SK-N-SH (cell line): ENCODE measurements around the gene CYP2C18. TPM values are rescaled to one million over a fixed set of nuclear protein-coding genes. Genes with fewer than 3 reads are reported as not detected.

Experiments used
- CTCF ChIA-PET: fragments of 300-600, 350-600 bp; formaldehyde crosslinking; extraction: SDS; loops from one replicate; lab custom pipeline; 2021; lab: Yijun Ruan, JAX
- POLR2A ChIA-PET: fragments of 350-600 bp; sonication (Branson Sonifier 250); formaldehyde crosslinking; extraction: SDS; loops from one replicate; lab custom pipeline; 2020; ENCODE audit warnings: antibody characterized with exemption, inconsistent platforms; lab: Yijun Ruan, JAX
- DNase-seq: peaks from one replicate; pipeline ENCODE4 v3.0.0; 2012
- H2AFZ ChIP-seq: fragments of 200-600 bp; sonication (generic); 2 replicates; pipeline ENCODE4 v1.8.1; 2016; ENCODE audit warnings: antibody characterized with exemption, mild to moderate bottlenecking, low read depth
- H3F3A ChIP-seq: fragments of 200-600 bp; sonication (generic); replicated peaks from 2 replicates; pipeline ENCODE3; 2016; ENCODE audit warnings: antibody characterized with exemption, mild to moderate bottlenecking; ENCODE audit not compliant: insufficient read depth
- H3K27ac ChIP-seq, 2 experiments: fragments of 200-500 bp in 1 of 2; fragments of 200-600 bp in 1 of 2; sonication (Bioruptor generic) in 1 of 2; sonication (generic), shearing (Covaris generic) in 1 of 2; 2 replicates each; pipeline versions ENCODE4 v1.5.1 to v1.6.1; 2014 to 2016; ENCODE audit warnings: low read depth in 2 of 2, inconsistent platforms in 1 of 2, low read length in 1 of 2, mild to moderate bottlenecking in 1 of 2, mixed read lengths in 1 of 2
- H3K27me3 ChIP-seq: fragments of 200-600 bp; sonication (generic), shearing (Covaris generic); 2 replicates; pipeline ENCODE4 v1.6.1; 2016; ENCODE audit warnings: mixed run types; ENCODE audit not compliant: insufficient read depth
- H3K36me3 ChIP-seq, 2 experiments: fragments of 200-500 bp in 1 of 2; fragments of 200-600 bp in 1 of 2; sonication (Bioruptor generic) in 1 of 2; sonication (generic) in 1 of 2; replicated peaks in 1 of 2; 2 replicates each; pipeline versions ENCODE3 to v1.5.1; 2014 to 2016; ENCODE audit warnings: low read length in 1 of 2, mild to moderate bottlenecking in 1 of 2; ENCODE audit not compliant: insufficient read depth in 2 of 2, control insufficient read depth in 1 of 2
- H3K4me1 ChIP-seq, 2 experiments: fragments of 200-500 bp in 1 of 2; fragments of 200-600 bp in 1 of 2; sonication (Bioruptor generic) in 1 of 2; sonication (generic), shearing (Covaris generic) in 1 of 2; 2 replicates each; pipeline versions ENCODE4 v1.5.1 to v1.6.1; 2014 to 2016; ENCODE audit warnings: low read depth in 1 of 2, low read length in 1 of 2, mixed run types in 1 of 2; ENCODE audit not compliant: insufficient read depth in 2 of 2, control insufficient read depth in 1 of 2
- H3K4me2 ChIP-seq: fragments of 200-600 bp; sonication (generic), shearing (Covaris generic); 2 replicates; pipeline ENCODE4 v1.6.1; 2017; ENCODE audit warnings: mixed run types
- H3K4me3 ChIP-seq, 2 experiments: fragments of 200-500 bp in 1 of 2; fragments of 200-600 bp in 1 of 2; sonication (Bioruptor generic) in 1 of 2; sonication (generic), shearing (Covaris generic) in 1 of 2; 2 replicates each; pipeline versions ENCODE4 v1.5.1 to v1.8.1; 2014 to 2016; ENCODE audit warnings: low read depth in 2 of 2, inconsistent platforms in 1 of 2, low read length in 1 of 2, mild to moderate bottlenecking in 1 of 2, mixed read lengths in 1 of 2, moderate library complexity in 1 of 2
- H3K79me2 ChIP-seq: fragments of 200-600 bp; sonication (generic); 2 replicates; pipeline ENCODE4 v1.8.1; 2017; ENCODE audit warnings: mild to moderate bottlenecking; ENCODE audit not compliant: insufficient read depth
- H3K9ac ChIP-seq: fragments of 200-600 bp; sonication (generic); 2 replicates; pipeline ENCODE4 v1.6.1; 2017; ENCODE audit warnings: mixed run types
- H3K9me2 ChIP-seq: fragments of 200-600 bp; sonication (generic); 2 replicates; pipeline ENCODE4 v1.6.1; 2017; ENCODE audit warnings: mixed run types
- H3K9me3 ChIP-seq: fragments of 200-600 bp; sonication (generic); 2 replicates; pipeline ENCODE4 v1.6.1; 2017; ENCODE audit warnings: mixed run types, mild to moderate bottlenecking, moderate library complexity
- H4K20me1 ChIP-seq: fragments of 200-600 bp; sonication (generic); 2 replicates; pipeline ENCODE4 v1.6.1; 2017; ENCODE audit warnings: mild to moderate bottlenecking, mixed run types; ENCODE audit not compliant: insufficient read depth
- EP300 ChIP-seq, 2 experiments: IDR thresholded peaks; 2 replicates each; pipeline versions ENCODE4 v1.4.0 to v1.6.1; 2012; ENCODE audit warnings: borderline replicate concordance in 1 of 2, low read depth in 1 of 2, low read length in 1 of 2
- EZH2phosphoT487 ChIP-seq: fragments of 200-600 bp; sonication (generic); IDR thresholded peaks from 2 replicates; pipeline ENCODE4 v1.6.1; 2017; ENCODE audit warnings: low read depth, mixed run types, mild to moderate bottlenecking, antibody characterized with exemption, moderate library complexity, borderline replicate concordance
- GABPA ChIP-seq: IDR thresholded peaks from 2 replicates; pipeline ENCODE4 v1.4.0; 2012; ENCODE audit warnings: low read depth, mild to moderate bottlenecking
- IRF3 ChIP-seq: fragments of 150-350 bp; IDR thresholded peaks from 2 replicates; pipeline ENCODE4 v1.6.1; 2016; ENCODE audit warnings: mild to moderate bottlenecking, low read depth, low read length
- JUND ChIP-seq: IDR thresholded peaks from 2 replicates; pipeline ENCODE4 v1.4.0; 2012
- MAX ChIP-seq: IDR thresholded peaks from 2 replicates; pipeline ENCODE4 v1.4.0; 2012; ENCODE audit warnings: low read depth
- MEF2A ChIP-seq: IDR thresholded peaks from 2 replicates; pipeline ENCODE4 v1.4.0; 2012; ENCODE audit warnings: low read depth, borderline replicate concordance
- REST ChIP-seq: IDR thresholded peaks from 2 replicates; pipeline ENCODE4 v1.6.1; 2012; ENCODE audit warnings: mild to moderate bottlenecking, low read depth, low read length, moderate library complexity
- RXRA ChIP-seq: IDR thresholded peaks from 2 replicates; pipeline ENCODE4 v1.4.0; 2012; ENCODE audit warnings: low read depth, mild to moderate bottlenecking, borderline replicate concordance
- TAF1 ChIP-seq: IDR thresholded peaks from 2 replicates; pipeline ENCODE4 v1.6.1; 2012; ENCODE audit warnings: low read depth, mild to moderate bottlenecking, low read length, moderate library complexity, borderline replicate concordance
- TEAD4 ChIP-seq: IDR thresholded peaks from 2 replicates; pipeline ENCODE4 v1.4.0; 2012; ENCODE audit warnings: mild to moderate bottlenecking, borderline replicate concordance; ENCODE audit not compliant: insufficient read depth
- YY1 ChIP-seq: IDR thresholded peaks from 2 replicates; pipeline ENCODE4 v1.4.0; 2012; ENCODE audit warnings: low read depth, mild to moderate bottlenecking
- ZBTB33 ChIP-seq: IDR thresholded peaks from 2 replicates; pipeline ENCODE4 v1.4.0; 2012; ENCODE audit warnings: low read depth, borderline replicate concordance
- WGBS: methylation state at CpG from one replicate; pipeline ENCODE4 v1.1.6; 2017; ENCODE audit warnings: low lambda C conversion rate; 5-methylcytosine and 5-hydroxymethylcytosine counted together
- polyA plus RNA-seq, 3 experiments: library from polyadenylated mRNA; depleted of rRNA; stranded (reverse); fragments of >200 nt; gene quantifications; 2 replicates each; pipeline ENCODE4 v1.2.3, GENCODE V29; 2012

Gene CYP2C18
- polyA plus RNA-seq, 1 of the 3 experiments (the other 2 are of a cell fraction) = not detected

GRCh38 chr10:94738588-94738987 is 55.1 kb downstream of the CYP2C18 start (continued):
- TF ChIP-seq ZBTB33 = no peak
- no peak for TF ChIP-seq IRF3
- no peak for TF ChIP-seq EZH2phosphoT487
- TF ChIP-seq YY1 = no peak
- no peak for TF ChIP-seq EP300 (IDR thresholded peaks at IDR 0.05; ENCODE audit: borderline replicate concordance in 1 of 2, low read depth in 1 of 2, low read length in 1 of 2)

- no peaks in the 10 kb centered on the region for H3K9me3 ChIP-seq
- no peak for DNase-seq
- no peak for TF ChIP-seq GABPA
- TF ChIP-seq RXRA = no peak
- TF ChIP-seq JUND = no peak
- no peak for TF ChIP-seq TEAD4
- no peak for TF ChIP-seq REST
- no peak for TF ChIP-seq TAF1
- no peak for TF ChIP-seq MAX
- TF ChIP-seq EZH2phosphoT487 = no peak
- TF ChIP-seq MEF2A = no peak
- CTCF ChIA-PET = no interaction called here
- no peaks in the 10 kb centered on the region for H3K36me3 ChIP-seq
- H3K4me3 ChIP-seq = no peak overlapping the region
- POLR2A ChIA-PET = no interaction called here
- no peaks in the 10 kb centered on the region for H3K4me1 ChIP-seq
- no peaks in the 10 kb centered on the region for H3K9me2 ChIP-seq
- no peaks in the 10 kb centered on the region for H3K79me2 ChIP-seq
- no peak overlapping the region for H3K27ac ChIP-seq
- H3K9ac ChIP-seq = no peak overlapping the region
- H3K27me3 ChIP-seq = no peaks in the 10 kb centered on the region
- WGBS = 13% methylated on average over 2 of the region's 2 CpGs
- H2AFZ ChIP-seq = no peak overlapping the region
- H3K4me2 ChIP-seq = no peak overlapping the region
- no peaks in the 10 kb centered on the region for H3F3A ChIP-seq
- no peaks in the 10 kb centered on the region for H4K20me1 ChIP-seq
These were observed 63.6 kb downstream of the CYP2C18 start for GRCh38 chr10:94747137-94747536.
